Measurements from ENCODE around the gene RLF.

GRCh38 chr1:40155910-40156309, 5.3 kb upstream of the RLF start:
- TF ChIP-seq GATA2 (IDR thresholded peaks at IDR 0.05; ENCODE audit: low read depth, low read length) = no peak
- no peak for TF ChIP-seq GATA3 (IDR thresholded peaks at IDR 0.05; ENCODE audit: low read depth, low read length)

Measured in SH-SY5Y (cell line).